GM18867 (cell line): ENCODE data around the gene COL6A2.
"Not testable (repeated sequence)": the region's sequence is repeated elsewhere in the genome, so short reads cannot be mapped to it uniquely, and the experiment has no call there.

Experiments used
- ATAC-seq: cut with Tn5 transposase; IDR thresholded peaks from one replicate; pipeline ENCODE4 v1.9.1; 2021; ENCODE audit warnings: mild to moderate bottlenecking, moderate library complexity; ENCODE audit not compliant: unreplicated experiment

The COL6A2 gene

DNA sequence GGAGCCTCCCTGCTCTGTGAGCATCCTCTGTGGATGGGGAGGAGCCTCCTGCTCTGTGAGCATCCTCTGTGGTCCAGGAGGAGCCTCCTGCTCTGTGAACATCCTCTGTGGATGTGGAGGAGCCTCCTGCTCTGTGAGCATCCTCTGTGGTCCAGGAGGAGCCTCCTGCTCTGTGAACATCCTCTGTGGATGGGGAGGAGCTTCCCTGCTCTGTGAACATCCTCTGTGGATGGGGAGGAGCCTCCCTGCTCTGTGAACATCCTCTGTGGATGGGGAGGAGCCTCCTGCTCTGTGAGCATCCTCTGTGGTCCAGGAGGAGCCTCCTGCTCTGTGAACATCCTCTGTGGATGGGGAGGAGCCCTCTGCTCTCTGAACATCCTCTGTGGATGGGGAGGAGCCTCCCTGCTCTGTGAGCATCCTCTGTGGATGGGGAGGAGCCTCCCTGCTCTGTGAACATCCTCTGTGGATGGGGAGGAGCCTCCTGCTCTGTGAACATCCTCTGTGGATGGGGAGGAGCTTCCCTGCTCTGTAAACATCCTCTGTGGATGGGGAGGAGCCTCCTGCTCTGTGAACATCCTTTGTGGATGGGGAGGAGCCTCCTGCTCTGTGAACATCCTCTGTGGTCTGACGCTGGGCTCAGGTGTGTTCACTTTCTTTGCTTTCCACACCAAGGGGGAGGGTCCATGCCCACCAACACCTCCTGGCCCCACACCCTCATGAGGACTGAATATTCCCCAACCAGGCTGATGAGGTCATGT lies 72.7 kb downstream of the COL6A2 start:
- not testable (repeated sequence) for ATAC-seq

DNA sequence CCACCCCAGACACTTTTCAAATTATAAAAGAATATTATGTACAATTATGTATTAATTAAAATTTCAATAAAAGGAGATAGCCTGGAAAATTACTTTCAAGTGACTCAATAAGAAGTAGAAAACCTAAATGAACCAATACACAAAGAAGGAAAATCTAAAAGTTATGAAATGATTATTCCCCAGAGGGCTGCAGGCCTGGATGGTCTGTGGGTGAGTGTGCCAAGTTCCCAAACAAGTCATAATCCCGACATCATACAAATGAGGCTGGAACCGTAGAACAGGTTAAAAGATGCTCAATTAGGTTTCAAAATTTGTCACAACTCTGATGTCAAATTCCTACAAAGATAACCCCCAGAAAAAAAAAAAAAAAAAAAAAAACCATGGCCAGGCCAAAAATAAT lies 73.7 kb downstream of the COL6A2 start:
- ATAC-seq = no peak

DNA sequence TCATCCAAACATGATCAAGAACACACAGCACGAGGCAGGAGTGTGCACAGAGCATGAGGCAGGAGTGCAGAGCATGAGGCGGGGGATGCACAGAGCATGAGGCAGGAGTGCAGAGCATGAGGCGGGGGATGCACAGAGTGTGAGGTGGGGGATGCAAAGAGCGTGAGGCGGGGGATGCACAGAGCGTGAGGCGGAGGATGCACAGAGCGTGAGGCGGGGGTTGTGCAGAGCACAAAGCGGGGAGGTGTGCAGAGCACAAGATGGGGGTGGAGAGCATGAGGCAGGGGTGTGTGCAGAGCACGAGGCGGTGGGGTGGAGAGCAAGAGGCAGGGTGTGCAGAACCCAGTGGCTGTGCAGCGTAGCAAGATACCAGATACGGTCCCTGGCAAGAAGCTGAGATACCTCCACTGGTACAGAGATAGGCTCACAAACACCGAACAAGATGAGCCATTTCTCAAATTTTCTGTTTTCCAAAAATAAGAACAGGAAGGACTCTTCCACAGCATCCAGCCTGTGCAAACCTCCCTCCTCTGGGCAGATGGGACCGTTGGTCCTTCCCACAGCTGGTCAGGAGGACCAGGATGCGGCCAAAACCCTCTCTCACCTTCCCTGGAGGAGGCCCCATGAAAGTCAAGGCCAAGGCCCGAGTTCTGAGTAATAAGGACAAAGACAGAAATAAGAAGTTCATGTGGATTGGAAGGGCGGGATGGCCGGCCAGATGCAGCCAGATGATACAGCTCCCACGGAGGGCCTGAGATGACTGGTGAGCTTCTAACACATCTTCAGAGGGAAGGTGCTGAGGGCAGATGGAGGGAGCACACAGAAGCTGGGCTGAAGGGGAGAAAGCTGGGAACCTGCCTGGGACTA lies 74.3 kb downstream of the COL6A2 start:
- no peak for ATAC-seq

DNA sequence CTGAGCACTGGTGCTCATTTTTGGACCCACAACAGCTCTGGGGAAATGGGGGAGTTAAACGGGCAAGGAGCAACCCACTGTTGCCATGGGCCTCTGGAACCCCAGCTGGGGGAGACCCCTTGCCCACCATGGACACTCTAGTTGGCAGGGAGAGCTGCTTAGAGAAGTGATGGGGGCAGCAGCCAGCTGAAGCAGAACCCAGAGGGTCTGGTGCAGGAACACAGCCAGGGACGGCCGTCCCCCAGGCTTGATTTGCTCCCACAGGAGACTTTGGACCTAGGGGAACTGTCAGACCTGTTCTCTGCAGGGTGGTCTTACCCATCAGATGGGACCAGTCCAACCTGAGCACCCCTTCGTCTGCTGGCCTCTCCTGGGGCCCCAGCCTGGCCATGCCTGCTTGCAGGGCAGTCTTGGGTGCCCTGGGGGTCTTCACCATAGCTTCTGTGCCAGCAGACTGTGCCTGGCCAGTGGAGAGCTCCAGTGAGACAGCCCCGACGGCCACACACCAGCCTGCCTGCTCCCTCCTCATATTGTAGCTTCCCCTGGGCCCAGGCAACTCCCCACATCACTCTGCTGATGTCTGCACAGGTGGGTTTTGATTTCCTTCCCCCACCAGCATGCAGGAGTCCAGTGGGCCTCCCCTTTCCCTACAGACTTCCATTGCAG lies 75.1 kb downstream of the COL6A2 start:
- ATAC-seq = no peak

- no peak for ATAC-seq
Observed at GRCh38 chr21:46173573-46173972, 75.7 kb downstream of the COL6A2 start.

DNA sequence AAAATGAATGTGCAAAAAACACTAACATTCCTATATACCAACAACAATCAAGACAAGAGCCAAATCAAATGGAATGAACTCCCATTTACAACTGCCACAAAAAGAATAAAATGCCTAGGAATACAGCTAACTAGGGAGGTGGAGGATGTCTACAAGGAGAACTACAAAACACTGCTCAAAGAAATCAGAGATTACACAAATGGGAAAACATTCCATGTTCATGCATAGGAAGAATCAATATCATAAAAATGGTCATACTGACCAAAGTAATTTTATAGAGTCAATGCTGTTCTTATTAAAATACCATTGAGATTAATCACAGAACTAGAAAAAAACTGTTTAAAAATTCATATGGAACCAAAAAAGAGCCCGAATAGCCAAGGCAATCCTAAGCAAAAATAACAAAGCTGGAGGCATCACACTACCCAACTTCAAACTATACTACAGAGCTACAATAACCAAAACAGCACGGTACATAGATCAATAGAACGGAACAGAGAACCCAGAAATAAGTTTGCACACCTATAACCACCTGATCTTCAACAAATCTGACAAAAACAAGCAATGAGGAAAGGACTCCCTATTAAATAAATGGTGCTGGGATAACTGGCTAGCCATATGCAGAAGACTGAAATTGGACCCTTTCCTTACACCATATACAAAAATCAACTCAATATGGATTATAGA lies 78.7 kb downstream of the COL6A2 start:
- not testable (repeated sequence) for ATAC-seq

GRCh38 chr21:46178961-46179360 lies 81.0 kb downstream of the COL6A2 start:
- no peak for ATAC-seq
